Suprapubic skin (tissue), 4 donors: ENCODE measurements around the gene EPHA5.

Source experiments
- CTCF ChIP-seq, 2 donors: fragments of 200-600 bp in 1 of 2; fragments of 450-650 bp in 1 of 2; sonication (generic) in 1 of 2; IDR thresholded peaks; one replicate each; pipeline ENCODE4 v1.5.1; 2016 to 2019; ENCODE audit warnings: antibody characterized with exemption in 2 of 2, mild to moderate bottlenecking in 1 of 2, moderate library complexity in 1 of 2
- EP300 ChIP-seq: sonication (generic); formaldehyde crosslinking; IDR thresholded peaks from one replicate; pipeline ENCODE4 v1.6.1; 2017; ENCODE audit warnings: antibody characterized with exemption
- POLR2A ChIP-seq, 2 donors: fragments of 450-650 bp; IDR thresholded peaks; one replicate each; pipeline ENCODE4 v1.6.1; 2017; ENCODE audit warnings: antibody characterized with exemption in 2 of 2, mild to moderate bottlenecking in 2 of 2, moderate library complexity in 2 of 2
- POLR2AphosphoS5 ChIP-seq, 3 donors: sonication (generic); formaldehyde crosslinking; IDR thresholded peaks; one replicate each; pipeline ENCODE4 v1.6.1; 2017; ENCODE audit warnings: antibody characterized with exemption in 3 of 3

GRCh38 chr4:65302145-65302544 is 368.1 kb downstream of the EPHA5 start:
- TF ChIP-seq POLR2A (IDR thresholded peaks at IDR 0.05) (no peak), CTCF (IDR thresholded peaks at IDR 0.05) (no peak), EP300 (no peak), POLR2AphosphoS5 (IDR thresholded peaks at IDR 0.05) (no peak)
